GM23338 (cell line): ENCODE results near the gene ARHGAP4.

Source experiments
- CREB1 ChIP-seq: fragments of 250-450 bp; sonication (Bioruptor Pico); IDR thresholded peaks from 2 replicates; pipeline ENCODE4 v1.5.0; 2020; ENCODE audit warnings: low read depth, mild to moderate bottlenecking, moderate library complexity
- CTCF ChIP-seq, 2 experiments: fragments of 200-600 bp in 1 of 2; sonication (generic) in 1 of 2; conservative IDR thresholded peaks; 2 replicates each; pipeline versions ENCODE4 v1.5.1 to v1.6.1; 2016 to 2017; ENCODE audit warnings: antibody characterized with exemption in 2 of 2, low read depth in 2 of 2, mild to moderate bottlenecking in 2 of 2, moderate library complexity in 1 of 2
- EZH2 ChIP-seq: fragments of 200-600 bp; sonication (generic); IDR thresholded peaks from one replicate; pipeline ENCODE4 v1.8.0; 2017; ENCODE audit warnings: antibody characterized with exemption, mild to moderate bottlenecking, low read depth; ENCODE audit not compliant: unreplicated experiment
- NANOG ChIP-seq: IDR thresholded peaks from 2 replicates; pipeline ENCODE4 v1.6.1; 2016; ENCODE audit warnings: antibody characterized with exemption, borderline replicate concordance
- POLR2AphosphoS5 ChIP-seq: IDR thresholded peaks from 2 replicates; pipeline ENCODE4 v1.6.1; 2016; ENCODE audit warnings: antibody characterized with exemption, low read depth
- ZNF331 ChIP-seq: fragments of 250-450 bp; sonication (Bioruptor Pico); IDR thresholded peaks from 2 replicates; pipeline ENCODE4 v1.5.0; 2020; ENCODE audit warnings: low read depth, mild to moderate bottlenecking, moderate library complexity
- ZNF462 ChIP-seq: fragments of 250-450 bp; sonication (Bioruptor Pico); IDR thresholded peaks from 2 replicates; pipeline ENCODE4 v1.5.0; 2020; ENCODE audit warnings: mild to moderate bottlenecking, moderate library complexity

DNA sequence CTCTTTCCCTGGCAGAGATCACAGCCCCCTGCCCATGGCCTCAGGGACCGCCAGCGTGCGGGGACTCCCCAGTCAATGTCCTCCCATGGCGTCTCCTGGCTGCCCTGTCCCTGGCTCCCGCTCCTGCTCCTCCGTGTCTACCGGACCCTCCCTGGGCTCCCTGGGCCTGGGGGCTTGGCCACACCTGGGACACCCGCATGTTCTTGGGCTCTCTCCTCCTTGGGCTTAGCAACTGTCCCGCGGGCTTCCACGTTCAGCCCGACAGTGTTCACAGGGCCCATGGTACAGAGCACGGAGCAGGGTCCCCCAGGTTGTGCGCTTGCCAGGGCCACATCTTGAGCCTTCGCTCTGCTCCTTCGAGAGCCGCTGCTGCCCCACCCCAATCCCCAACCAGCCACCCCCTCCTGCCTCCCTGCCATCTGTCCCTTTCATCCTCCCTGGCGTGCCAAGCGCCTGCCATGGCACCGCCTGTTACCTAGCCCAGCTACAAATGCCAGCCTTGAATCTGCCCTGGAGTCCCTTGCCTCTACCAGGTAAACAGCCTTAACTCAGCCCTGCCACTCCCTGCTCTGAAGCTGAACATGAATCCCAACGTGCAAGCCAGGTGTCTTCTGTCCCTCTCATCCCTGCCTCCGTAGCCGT, 17.7 kb downstream of the ARHGAP4 start:
- TF ChIP-seq EZH2 (no peak), ZNF462 (no peak), NANOG (no peak), POLR2AphosphoS5 (no peak), ZNF331 (CRISPR knock-in tag) (no peak), CTCF (conservative IDR thresholded peaks at IDR 0.05; ENCODE audit: low read depth in 2 of 2) (no peak), CREB1 (no peak)
